Activated naive CD8-positive, alpha-beta T cell treated with anti-CD3 and anti-CD28 coated beads, Interleukin-2, amount 10 ng/mL, durations not matched to agents 7 days and 5 days (primary cell): ENCODE measurements around the gene TFPI. TPM values are rescaled to one million over a fixed set of nuclear protein-coding genes. Genes with fewer than 3 reads are reported as not detected.

Experiments used
- ATAC-seq: fragments of 150-1000 bp; cut with Tn5 transposase; one replicate; pipeline ENCODE4 v1.10.0; 2021; ENCODE audit warnings: low read depth, moderate library complexity
- POLR2A ChIA-PET: fragments of 350-600 bp; sonication (Branson Sonifier 250); formaldehyde crosslinking; loops from one replicate; lab custom pipeline; 2021; ENCODE audit warnings: antibody characterized with exemption; lab: Charles Lee
- DNase-seq: peaks from one replicate; pipeline ENCODE4 v3.0.0; 2021
- H3K27ac Mint-ChIP-seq: one replicate; pipeline ENCODE4 v1.8.0; 2022; ENCODE audit warnings: mild to moderate bottlenecking, mixed read lengths
- H3K27me3 Mint-ChIP-seq: one replicate; pipeline ENCODE4 v1.8.0; 2022; ENCODE audit warnings: mild to moderate bottlenecking, moderate library complexity, mixed read lengths
- H3K36me3 Mint-ChIP-seq: one replicate; pipeline ENCODE4 v1.8.0; 2021; ENCODE audit warnings: mild to moderate bottlenecking, mixed read lengths
- H3K4me1 Mint-ChIP-seq: one replicate; pipeline ENCODE4 v1.8.0; 2021; ENCODE audit warnings: mixed read lengths
- H3K4me3 Mint-ChIP-seq: one replicate; pipeline ENCODE4 v1.8.0; 2022; ENCODE audit warnings: mild to moderate bottlenecking, moderate library complexity, mixed read lengths
- H3K9me3 Mint-ChIP-seq: one replicate; pipeline ENCODE4 v1.8.0; 2021; ENCODE audit warnings: mixed read lengths
- total RNA-seq, 2 experiments: library from RNA; stranded (reverse); gene quantifications; one replicate each; pipeline ENCODE4 v1.2.3, GENCODE V29; 2021

Gene TFPI
- total RNA-seq, 2 experiments from 2014 or later, result 0.11 TPM; not detected in 1

GRCh38 chr2:187497858-187498463 lies 56.3 kb downstream of the TFPI start:
- Mint-ChIP-seq H3K4me3 (no peak overlapping the region), H3K27me3 (peaks cover 7% of the 10 kb centered on the region), H3K36me3 (no peaks in the 10 kb centered on the region), H3K9me3 (peaks cover 1% of the 10 kb centered on the region), H3K4me1 (no peaks in the 10 kb centered on the region), H3K27ac (no peak overlapping the region)
- ATAC-seq, result no peak
- POLR2A ChIA-PET, result no interaction called here
- DNase-seq, result no peak

- POLR2A ChIA-PET, result no interaction called here
- DNase-seq, result no peak
- no peaks in the 10 kb centered on the region for H3K4me1 Mint-ChIP-seq
- H3K9me3 Mint-ChIP-seq, result peaks cover 1% of the 10 kb centered on the region
- no peaks in the 10 kb centered on the region for H3K27me3 Mint-ChIP-seq
- H3K4me3 Mint-ChIP-seq, result no peak overlapping the region
- no peaks in the 10 kb centered on the region for H3K36me3 Mint-ChIP-seq
- no peak overlapping the region for H3K27ac Mint-ChIP-seq
- ATAC-seq, result no peak
Observed at GRCh38 chr2:187497140-187497539, 57.1 kb downstream of the TFPI start.

GRCh38 chr2:187495324-187495723 lies 58.9 kb downstream of the TFPI start:
- POLR2A ChIA-PET, result no interaction called here
- no peaks in the 10 kb centered on the region for H3K4me1 Mint-ChIP-seq
- peaks cover 1% of the 10 kb centered on the region for H3K9me3 Mint-ChIP-seq
- no peaks in the 10 kb centered on the region for H3K36me3 Mint-ChIP-seq
- DNase-seq, result no peak
- no peaks in the 10 kb centered on the region for H3K27me3 Mint-ChIP-seq
- ATAC-seq, result no peak
- H3K4me3 Mint-ChIP-seq, result no peak overlapping the region
- H3K27ac Mint-ChIP-seq, result no peak overlapping the region

- Mint-ChIP-seq H3K9me3 (peaks cover 1% of the 10 kb centered on the region), H3K27ac (no peak overlapping the region), H3K4me1 (no peaks in the 10 kb centered on the region), H3K4me3 (no peak overlapping the region), H3K36me3 (no peaks in the 10 kb centered on the region), H3K27me3 (no peaks in the 10 kb centered on the region)
- POLR2A ChIA-PET, result interaction anchor here (0.6 kb wide), 1 partner anchor 1573 kb away, joined by 4 read pairs; no protein-coding TSS in a partner anchor
- ATAC-seq (no peak), DNase-seq (no peak)
Observed at GRCh38 chr2:187493877-187494568, 60.2 kb downstream of the TFPI start.

GRCh38 chr2:187493180-187493579 lies 61.1 kb downstream of the TFPI start:
- ATAC-seq (no peak), DNase-seq (no peak)
- Mint-ChIP-seq H3K27me3 (no peaks in the 10 kb centered on the region), H3K4me1 (no peaks in the 10 kb centered on the region), H3K27ac (no peak overlapping the region), H3K9me3 (peaks cover 1% of the 10 kb centered on the region), H3K36me3 (no peaks in the 10 kb centered on the region), H3K4me3 (no peak overlapping the region)
- POLR2A ChIA-PET, result no interaction called here

- POLR2A ChIA-PET, result no interaction called here
- H3K9me3 Mint-ChIP-seq, result no peaks in the 10 kb centered on the region
- no peak for ATAC-seq
Observed at GRCh38 chr2:187486241-187486640, 68.0 kb downstream of the TFPI start.

GRCh38 chr2:187485523-187485922 lies 68.7 kb downstream of the TFPI start:
- no peak overlapping the region for H3K27ac Mint-ChIP-seq

More at GRCh38 chr2:187486241-187486640, 68.0 kb downstream of the TFPI start:
- peaks cover 4% of the 10 kb centered on the region for H3K27me3 Mint-ChIP-seq
- no peaks in the 10 kb centered on the region for H3K36me3 Mint-ChIP-seq
- no peak overlapping the region for H3K4me3 Mint-ChIP-seq
- no peak for DNase-seq
- H3K4me1 Mint-ChIP-seq, result no peaks in the 10 kb centered on the region
- no peak overlapping the region for H3K27ac Mint-ChIP-seq

GRCh38 chr2:187483537-187483936 lies 70.7 kb downstream of the TFPI start:
- Mint-ChIP-seq H3K9me3 (no peaks in the 10 kb centered on the region), H3K27ac (no peak overlapping the region), H3K4me1 (no peaks in the 10 kb centered on the region), H3K36me3 (no peaks in the 10 kb centered on the region), H3K4me3 (no peak overlapping the region), H3K27me3 (peaks cover 4% of the 10 kb centered on the region)
- DNase-seq (no peak), ATAC-seq (no peak)
- POLR2A ChIA-PET, result no interaction called here

More at GRCh38 chr2:187485523-187485922, 68.7 kb downstream of the TFPI start:
- no peak overlapping the region for H3K4me3 Mint-ChIP-seq
- POLR2A ChIA-PET, result no interaction called here
- DNase-seq (no peak), ATAC-seq (no peak)
- no peaks in the 10 kb centered on the region for H3K36me3 Mint-ChIP-seq
- H3K4me1 Mint-ChIP-seq, result no peaks in the 10 kb centered on the region
- H3K27me3 Mint-ChIP-seq, result peaks cover 4% of the 10 kb centered on the region
- no peaks in the 10 kb centered on the region for H3K9me3 Mint-ChIP-seq

- H3K4me1 Mint-ChIP-seq, result no peaks in the 10 kb centered on the region
- no peaks in the 10 kb centered on the region for H3K36me3 Mint-ChIP-seq
- peaks cover 4% of the 10 kb centered on the region for H3K27me3 Mint-ChIP-seq
- H3K4me3 Mint-ChIP-seq, result no peak overlapping the region
- POLR2A ChIA-PET, result no interaction called here
- no peaks in the 10 kb centered on the region for H3K9me3 Mint-ChIP-seq
- ATAC-seq (no peak), DNase-seq (no peak)
- H3K27ac Mint-ChIP-seq, result no peak overlapping the region
Observed at GRCh38 chr2:187482796-187483195, 71.4 kb downstream of the TFPI start.

GRCh38 chr2:187481543-187481942 lies 72.7 kb downstream of the TFPI start:
- no peaks in the 10 kb centered on the region for H3K4me1 Mint-ChIP-seq
- ATAC-seq (no peak), DNase-seq (no peak)
- H3K36me3 Mint-ChIP-seq, result no peaks in the 10 kb centered on the region
- no peak overlapping the region for H3K27ac Mint-ChIP-seq
- POLR2A ChIA-PET, result no interaction called here
- no peaks in the 10 kb centered on the region for H3K9me3 Mint-ChIP-seq
- H3K27me3 Mint-ChIP-seq, result peaks cover 4% of the 10 kb centered on the region
- H3K4me3 Mint-ChIP-seq, result no peak overlapping the region

- POLR2A ChIA-PET, result no interaction called here
- no peak for DNase-seq
- Mint-ChIP-seq H3K4me1 (no peaks in the 10 kb centered on the region), H3K4me3 (no peak overlapping the region), H3K36me3 (no peaks in the 10 kb centered on the region), H3K9me3 (no peaks in the 10 kb centered on the region), H3K27ac (no peak overlapping the region), H3K27me3 (peaks cover 4% of the 10 kb centered on the region)
- ATAC-seq, result no peak
Observed at GRCh38 chr2:187478719-187479118, 75.5 kb downstream of the TFPI start.

- Mint-ChIP-seq H3K27ac (no peak overlapping the region), H3K9me3 (no peaks in the 10 kb centered on the region), H3K27me3 (peaks cover 2% of the 10 kb centered on the region), H3K4me1 (no peaks in the 10 kb centered on the region), H3K4me3 (no peak overlapping the region), H3K36me3 (no peaks in the 10 kb centered on the region)
- ATAC-seq, result no peak
- POLR2A ChIA-PET, result no interaction called here
- no peak for DNase-seq
Observed at GRCh38 chr2:187477051-187477450, 77.2 kb downstream of the TFPI start.

- H3K36me3 Mint-ChIP-seq, result no peaks in the 10 kb centered on the region
- no peak overlapping the region for H3K27ac Mint-ChIP-seq
- no peaks in the 10 kb centered on the region for H3K4me1 Mint-ChIP-seq
- POLR2A ChIA-PET, result no interaction called here
- DNase-seq (no peak), ATAC-seq (no peak)
- H3K9me3 Mint-ChIP-seq, result no peaks in the 10 kb centered on the region
- H3K4me3 Mint-ChIP-seq, result no peak overlapping the region
- H3K27me3 Mint-ChIP-seq, result no peaks in the 10 kb centered on the region
Observed at GRCh38 chr2:187475499-187476248, 78.6 kb downstream of the TFPI start.

GRCh38 chr2:187470698-187471097 lies 83.5 kb downstream of the TFPI start:
- H3K27me3 Mint-ChIP-seq, result no peaks in the 10 kb centered on the region
- no peak for DNase-seq
- no peak overlapping the region for H3K27ac Mint-ChIP-seq
- no peak overlapping the region for H3K4me3 Mint-ChIP-seq
- H3K9me3 Mint-ChIP-seq, result no peaks in the 10 kb centered on the region
- POLR2A ChIA-PET, result no interaction called here
- no peaks in the 10 kb centered on the region for H3K4me1 Mint-ChIP-seq
- no peak for ATAC-seq
- H3K36me3 Mint-ChIP-seq, result no peaks in the 10 kb centered on the region
